GM12801 (cell line): Measurements from ENCODE around the gene ZNF566.

Experiments used
- TF ChIP-seq, protein P1 (sequence below): IDR thresholded peaks from one replicate; pipeline ENCODE4 v1.5.1; 2011; ENCODE audit warnings: control low read depth; ENCODE audit not compliant: insufficient read length; ENCODE audit errors: extremely low read depth

ZNF566 gene

GRCh38 chr19:36421749-36422481 lies 67.4 kb downstream of the ZNF566 start:
- TF ChIP-seq, protein P1, sequence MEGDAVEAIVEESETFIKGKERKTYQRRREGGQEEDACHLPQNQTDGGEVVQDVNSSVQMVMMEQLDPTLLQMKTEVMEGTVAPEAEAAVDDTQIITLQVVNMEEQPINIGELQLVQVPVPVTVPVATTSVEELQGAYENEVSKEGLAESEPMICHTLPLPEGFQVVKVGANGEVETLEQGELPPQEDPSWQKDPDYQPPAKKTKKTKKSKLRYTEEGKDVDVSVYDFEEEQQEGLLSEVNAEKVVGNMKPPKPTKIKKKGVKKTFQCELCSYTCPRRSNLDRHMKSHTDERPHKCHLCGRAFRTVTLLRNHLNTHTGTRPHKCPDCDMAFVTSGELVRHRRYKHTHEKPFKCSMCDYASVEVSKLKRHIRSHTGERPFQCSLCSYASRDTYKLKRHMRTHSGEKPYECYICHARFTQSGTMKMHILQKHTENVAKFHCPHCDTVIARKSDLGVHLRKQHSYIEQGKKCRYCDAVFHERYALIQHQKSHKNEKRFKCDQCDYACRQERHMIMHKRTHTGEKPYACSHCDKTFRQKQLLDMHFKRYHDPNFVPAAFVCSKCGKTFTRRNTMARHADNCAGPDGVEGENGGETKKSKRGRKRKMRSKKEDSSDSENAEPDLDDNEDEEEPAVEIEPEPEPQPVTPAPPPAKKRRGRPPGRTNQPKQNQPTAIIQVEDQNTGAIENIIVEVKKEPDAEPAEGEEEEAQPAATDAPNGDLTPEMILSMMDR = no peak

- TF ChIP-seq, protein P1 = no peak
These were observed 68.2 kb downstream of the ZNF566 start for GRCh38 chr19:36420961-36421748.

GRCh38 chr19:36418287-36419001 lies 70.9 kb downstream of the ZNF566 start, which contains the start of gene ZFP82:
Gene ZFP82, minus strand, starts transcription at chr19:36418644. Its CDS starts 8,855 bp downstream, at chr19:36409789.
- TF ChIP-seq, protein P1 = no peak

DNA sequence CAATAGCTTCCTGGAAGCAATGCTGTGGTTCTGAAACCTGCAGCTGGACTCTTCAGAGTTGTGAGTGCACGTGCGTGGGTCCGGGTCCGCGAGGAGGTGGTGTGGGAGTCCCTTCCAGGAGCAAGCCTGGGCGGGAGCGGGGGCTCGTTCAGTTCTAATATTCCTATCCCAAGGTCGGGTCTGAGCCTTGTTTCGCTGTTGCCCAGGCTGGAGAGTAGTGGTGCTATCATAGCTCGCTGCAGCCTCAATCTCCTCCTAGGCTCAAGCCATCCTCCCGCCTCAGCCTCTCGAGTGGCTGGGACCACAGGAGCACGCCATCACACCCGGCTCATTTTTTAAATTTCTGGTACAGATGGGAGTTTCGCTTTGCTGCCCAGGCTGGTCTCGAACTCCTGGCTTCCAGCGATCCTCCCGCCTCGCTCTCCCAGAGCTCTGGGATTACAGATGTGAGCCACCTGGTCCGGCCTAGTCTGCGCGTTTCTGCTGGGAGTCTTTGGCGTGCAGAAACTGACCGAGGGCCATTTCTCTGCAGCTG lies 71.5 kb downstream of the ZNF566 start:
- TF ChIP-seq, protein P1 = no peak

- TF ChIP-seq, protein P1 = no peak
These were observed 79.5 kb downstream of the ZNF566 start for GRCh38 chr19:36409841-36410240.

GRCh38 chr19:36408101-36408500 lies 81.3 kb downstream of the ZNF566 start:
- TF ChIP-seq, protein P1 = no peak

- TF ChIP-seq, protein P1 = no peak
These were observed 84.9 kb downstream of the ZNF566 start for GRCh38 chr19:36404498-36404897.
